Activated naive CD8-positive, alpha-beta T cell treated with anti-CD3 and anti-CD28 coated beads, Interleukin-2, amount 50 U/mL, for 24 hours (primary cell): Measurements from ENCODE around the gene NRG2.

Experiments used
- ATAC-seq: fragments of 150-1000 bp; cut with Tn5 transposase; one replicate; pipeline ENCODE4 v1.10.0; 2021
- DNase-seq: peaks from one replicate; pipeline ENCODE4 v3.0.0; 2021
- H3K27ac Mint-ChIP-seq: one replicate; pipeline ENCODE4 v1.8.0; 2021; ENCODE audit warnings: mild to moderate bottlenecking, mixed read lengths
- H3K27me3 Mint-ChIP-seq: one replicate; pipeline ENCODE4 v1.8.0; 2021; ENCODE audit warnings: mixed read lengths
- H3K36me3 Mint-ChIP-seq: one replicate; pipeline ENCODE4 v1.8.0; 2021; ENCODE audit warnings: low read depth, mixed read lengths
- H3K4me1 Mint-ChIP-seq: one replicate; pipeline ENCODE4 v1.8.0; 2021; ENCODE audit warnings: mixed read lengths
- H3K4me3 Mint-ChIP-seq: one replicate; pipeline ENCODE4 v1.8.0; 2021; ENCODE audit warnings: mild to moderate bottlenecking, moderate library complexity, mixed read lengths
- H3K9me3 Mint-ChIP-seq: one replicate; pipeline ENCODE4 v1.8.0; 2021; ENCODE audit warnings: mixed read lengths

Gene NRG2

GRCh38 chr5:139910901-139911300, 132.2 kb downstream of the NRG2 start:
- H3K4me1 Mint-ChIP-seq = no peaks in the 10 kb centered on the region
- no peaks in the 10 kb centered on the region for H3K9me3 Mint-ChIP-seq
- no peak for DNase-seq
- H3K27ac Mint-ChIP-seq = no peak overlapping the region
- H3K36me3 Mint-ChIP-seq = no peaks in the 10 kb centered on the region
- ATAC-seq = no peak
- peaks cover 11% of the 10 kb centered on the region for H3K27me3 Mint-ChIP-seq
- H3K4me3 Mint-ChIP-seq = no peak overlapping the region

- Mint-ChIP-seq H3K9me3 (no peaks in the 10 kb centered on the region), H3K27me3 (peaks cover 6% of the 10 kb centered on the region), H3K27ac (no peak overlapping the region), H3K36me3 (no peaks in the 10 kb centered on the region), H3K4me3 (no peak overlapping the region), H3K4me1 (no peaks in the 10 kb centered on the region)
- ATAC-seq (no peak), DNase-seq (no peak)
These were observed 133.1 kb downstream of the NRG2 start for GRCh38 chr5:139910036-139910435.

- H3K4me1 Mint-ChIP-seq = no peaks in the 10 kb centered on the region
- H3K27ac Mint-ChIP-seq = no peak overlapping the region
- H3K36me3 Mint-ChIP-seq = no peaks in the 10 kb centered on the region
- H3K9me3 Mint-ChIP-seq = no peaks in the 10 kb centered on the region
- ATAC-seq = no peak
- no peak for DNase-seq
- no peak overlapping the region for H3K4me3 Mint-ChIP-seq
- peaks cover 7% of the 10 kb centered on the region for H3K27me3 Mint-ChIP-seq
These were observed 134.3 kb downstream of the NRG2 start for GRCh38 chr5:139908749-139909148.

GRCh38 chr5:139906661-139907060, 136.4 kb downstream of the NRG2 start:
- Mint-ChIP-seq H3K36me3 (no peaks in the 10 kb centered on the region), H3K9me3 (no peaks in the 10 kb centered on the region), H3K27ac (no peak overlapping the region), H3K4me1 (peaks cover 5% of the 10 kb centered on the region), H3K4me3 (no peak overlapping the region), H3K27me3 (peaks cover 15% of the 10 kb centered on the region)
- DNase-seq = no peak
- ATAC-seq = no peak

- ATAC-seq = no peak
- Mint-ChIP-seq H3K36me3 (no peaks in the 10 kb centered on the region), H3K4me3 (no peak overlapping the region), H3K27ac (no peak overlapping the region), H3K27me3 (peaks cover 17% of the 10 kb centered on the region), H3K4me1 (peaks cover 5% of the 10 kb centered on the region), H3K9me3 (no peaks in the 10 kb centered on the region)
- no peak for DNase-seq
These were observed 138.1 kb downstream of the NRG2 start for GRCh38 chr5:139904816-139905661.

- H3K9me3 Mint-ChIP-seq = no peaks in the 10 kb centered on the region
- H3K27me3 Mint-ChIP-seq = peaks cover 19% of the 10 kb centered on the region
- no peak for DNase-seq
- no peak overlapping the region for H3K4me3 Mint-ChIP-seq
- H3K4me1 Mint-ChIP-seq = peaks cover 5% of the 10 kb centered on the region
- no peak for ATAC-seq
- H3K27ac Mint-ChIP-seq = no peak overlapping the region
- H3K36me3 Mint-ChIP-seq = no peaks in the 10 kb centered on the region
These were observed 138.6 kb downstream of the NRG2 start for GRCh38 chr5:139904566-139904815.

GRCh38 chr5:139903795-139904565, 139.1 kb downstream of the NRG2 start:
- peak; percentile 5 for DNase-seq
- Mint-ChIP-seq H3K27me3 (peaks cover 19% of the 10 kb centered on the region), H3K9me3 (no peaks in the 10 kb centered on the region), H3K4me1 (peaks cover 5% of the 10 kb centered on the region), H3K4me3 (no peak overlapping the region), H3K27ac (no peak overlapping the region), H3K36me3 (no peaks in the 10 kb centered on the region)
- peak; percentile 27 for ATAC-seq

- H3K27ac Mint-ChIP-seq = no peak overlapping the region
These were observed 139.7 kb downstream of the NRG2 start for GRCh38 chr5:139903450-139903794.

GRCh38 chr5:139901986-139902385, 141.1 kb downstream of the NRG2 start:
- H3K4me1 Mint-ChIP-seq = peaks cover 5% of the 10 kb centered on the region
- no peak overlapping the region for H3K27ac Mint-ChIP-seq
- no peaks in the 10 kb centered on the region for H3K36me3 Mint-ChIP-seq
- ATAC-seq (no peak), DNase-seq (no peak)
- no peaks in the 10 kb centered on the region for H3K9me3 Mint-ChIP-seq
- no peak overlapping the region for H3K4me3 Mint-ChIP-seq
- H3K27me3 Mint-ChIP-seq = peaks cover 19% of the 10 kb centered on the region

More at GRCh38 chr5:139903450-139903794, 139.7 kb downstream of the NRG2 start:
- Mint-ChIP-seq H3K36me3 (no peaks in the 10 kb centered on the region), H3K4me1 (peaks cover 5% of the 10 kb centered on the region), H3K9me3 (no peaks in the 10 kb centered on the region), H3K27me3 (peaks cover 19% of the 10 kb centered on the region), H3K4me3 (no peak overlapping the region)
- no peak for DNase-seq
- ATAC-seq = no peak

GRCh38 chr5:139901251-139901575, 141.9 kb downstream of the NRG2 start:
- Mint-ChIP-seq H3K27ac (no peak overlapping the region), H3K4me1 (peaks cover 5% of the 10 kb centered on the region), H3K4me3 (no peak overlapping the region), H3K36me3 (no peaks in the 10 kb centered on the region), H3K27me3 (peaks cover 19% of the 10 kb centered on the region), H3K9me3 (no peaks in the 10 kb centered on the region)
- ATAC-seq (no peak), DNase-seq (no peak)

- Mint-ChIP-seq H3K4me3 (no peak overlapping the region), H3K27me3 (peaks cover 19% of the 10 kb centered on the region), H3K36me3 (no peaks in the 10 kb centered on the region), H3K4me1 (peaks cover 5% of the 10 kb centered on the region), H3K27ac (no peak overlapping the region), H3K9me3 (no peaks in the 10 kb centered on the region)
- ATAC-seq = no peak
- no peak for DNase-seq
These were observed 142.4 kb downstream of the NRG2 start for GRCh38 chr5:139900546-139901250.

- H3K4me1 Mint-ChIP-seq = peaks cover 5% of the 10 kb centered on the region
- DNase-seq = no peak
- H3K9me3 Mint-ChIP-seq = no peaks in the 10 kb centered on the region
- H3K4me3 Mint-ChIP-seq = no peak overlapping the region
- H3K27me3 Mint-ChIP-seq = peaks cover 19% of the 10 kb centered on the region
- no peaks in the 10 kb centered on the region for H3K36me3 Mint-ChIP-seq
- no peak overlapping the region for H3K27ac Mint-ChIP-seq
- ATAC-seq = no peak
These were observed 144.1 kb downstream of the NRG2 start for GRCh38 chr5:139898981-139899380.

- Mint-ChIP-seq H3K27ac (no peak overlapping the region), H3K36me3 (no peaks in the 10 kb centered on the region), H3K9me3 (no peaks in the 10 kb centered on the region), H3K27me3 (peaks cover 11% of the 10 kb centered on the region), H3K4me1 (no peaks in the 10 kb centered on the region), H3K4me3 (no peak overlapping the region)
- ATAC-seq (no peak), DNase-seq (no peak)
These were observed 145.1 kb downstream of the NRG2 start for GRCh38 chr5:139897982-139898381.

- Mint-ChIP-seq H3K36me3 (no peaks in the 10 kb centered on the region), H3K4me1 (no peaks in the 10 kb centered on the region), H3K9me3 (no peaks in the 10 kb centered on the region), H3K27ac (no peak overlapping the region), H3K4me3 (no peak overlapping the region), H3K27me3 (peaks cover 8% of the 10 kb centered on the region)
- no peak for ATAC-seq
- no peak for DNase-seq
These were observed 145.8 kb downstream of the NRG2 start for GRCh38 chr5:139897342-139897741.

GRCh38 chr5:139896718-139897117, 146.4 kb downstream of the NRG2 start:
- no peaks in the 10 kb centered on the region for H3K9me3 Mint-ChIP-seq
- H3K36me3 Mint-ChIP-seq = no peaks in the 10 kb centered on the region
- H3K27me3 Mint-ChIP-seq = peaks cover 8% of the 10 kb centered on the region
- DNase-seq = no peak
- no peak for ATAC-seq
- H3K4me1 Mint-ChIP-seq = no peaks in the 10 kb centered on the region
- H3K27ac Mint-ChIP-seq = no peak overlapping the region
- no peak overlapping the region for H3K4me3 Mint-ChIP-seq
